ENCODE measurements around the gene KIAA0232. TPM values are rescaled to one million over a fixed set of nuclear protein-coding genes. Genes with fewer than 3 reads are reported as not detected.

Gene KIAA0232
- total and polyA plus RNA-seq, 9 donors = 8.7 to 41.4 (median 38.5) TPM

DNA sequence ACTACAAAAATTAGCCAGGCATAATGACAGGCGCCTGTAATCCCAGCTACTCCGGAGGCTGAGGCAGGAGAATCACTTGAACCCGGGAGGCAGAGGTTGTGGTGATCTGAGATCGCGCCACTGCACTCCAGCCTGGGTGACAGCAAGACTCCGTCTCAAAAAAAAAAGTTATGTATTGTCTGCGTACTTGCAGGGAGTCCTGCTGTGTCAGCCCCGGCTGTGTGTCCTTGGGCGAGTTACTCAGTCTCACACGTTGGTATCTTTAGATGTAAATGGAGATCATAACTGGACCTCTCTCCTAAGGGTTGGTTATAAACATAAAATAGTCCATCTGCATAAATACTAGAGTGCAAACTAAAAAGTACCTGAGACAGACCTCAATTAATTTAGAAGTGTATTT is 104.4 kb downstream of the KIAA0232 start:
- intact Hi-C loops (cut with DNase I) = no loop called here
- TF ChIP-seq, protein P1, sequence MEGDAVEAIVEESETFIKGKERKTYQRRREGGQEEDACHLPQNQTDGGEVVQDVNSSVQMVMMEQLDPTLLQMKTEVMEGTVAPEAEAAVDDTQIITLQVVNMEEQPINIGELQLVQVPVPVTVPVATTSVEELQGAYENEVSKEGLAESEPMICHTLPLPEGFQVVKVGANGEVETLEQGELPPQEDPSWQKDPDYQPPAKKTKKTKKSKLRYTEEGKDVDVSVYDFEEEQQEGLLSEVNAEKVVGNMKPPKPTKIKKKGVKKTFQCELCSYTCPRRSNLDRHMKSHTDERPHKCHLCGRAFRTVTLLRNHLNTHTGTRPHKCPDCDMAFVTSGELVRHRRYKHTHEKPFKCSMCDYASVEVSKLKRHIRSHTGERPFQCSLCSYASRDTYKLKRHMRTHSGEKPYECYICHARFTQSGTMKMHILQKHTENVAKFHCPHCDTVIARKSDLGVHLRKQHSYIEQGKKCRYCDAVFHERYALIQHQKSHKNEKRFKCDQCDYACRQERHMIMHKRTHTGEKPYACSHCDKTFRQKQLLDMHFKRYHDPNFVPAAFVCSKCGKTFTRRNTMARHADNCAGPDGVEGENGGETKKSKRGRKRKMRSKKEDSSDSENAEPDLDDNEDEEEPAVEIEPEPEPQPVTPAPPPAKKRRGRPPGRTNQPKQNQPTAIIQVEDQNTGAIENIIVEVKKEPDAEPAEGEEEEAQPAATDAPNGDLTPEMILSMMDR (IDR thresholded peaks at IDR 0.05) = no peak
- no peak for TF ChIP-seq EP300 (IDR thresholded peaks at IDR 0.05)
- no peak overlapping the region for H3K4me3 ChIP-seq
- H3K9me3 ChIP-seq = no peaks in the 10 kb centered on the region
- 56 to 71% (median 65%) methylated on average over 10 of the region's 10 CpGs for WGBS, 3 donors
- peak in 1 of 5 donors; percentile 6 for DNase-seq
- H3K27me3 ChIP-seq = no peaks in the 10 kb centered on the region
- H3K36me3 ChIP-seq = no peaks in the 10 kb centered on the region
- H3K4me1 ChIP-seq (ENCODE audit: insufficient read depth) = no peaks in the 10 kb centered on the region
- H3K27ac ChIP-seq = no peak overlapping the region

DNA sequence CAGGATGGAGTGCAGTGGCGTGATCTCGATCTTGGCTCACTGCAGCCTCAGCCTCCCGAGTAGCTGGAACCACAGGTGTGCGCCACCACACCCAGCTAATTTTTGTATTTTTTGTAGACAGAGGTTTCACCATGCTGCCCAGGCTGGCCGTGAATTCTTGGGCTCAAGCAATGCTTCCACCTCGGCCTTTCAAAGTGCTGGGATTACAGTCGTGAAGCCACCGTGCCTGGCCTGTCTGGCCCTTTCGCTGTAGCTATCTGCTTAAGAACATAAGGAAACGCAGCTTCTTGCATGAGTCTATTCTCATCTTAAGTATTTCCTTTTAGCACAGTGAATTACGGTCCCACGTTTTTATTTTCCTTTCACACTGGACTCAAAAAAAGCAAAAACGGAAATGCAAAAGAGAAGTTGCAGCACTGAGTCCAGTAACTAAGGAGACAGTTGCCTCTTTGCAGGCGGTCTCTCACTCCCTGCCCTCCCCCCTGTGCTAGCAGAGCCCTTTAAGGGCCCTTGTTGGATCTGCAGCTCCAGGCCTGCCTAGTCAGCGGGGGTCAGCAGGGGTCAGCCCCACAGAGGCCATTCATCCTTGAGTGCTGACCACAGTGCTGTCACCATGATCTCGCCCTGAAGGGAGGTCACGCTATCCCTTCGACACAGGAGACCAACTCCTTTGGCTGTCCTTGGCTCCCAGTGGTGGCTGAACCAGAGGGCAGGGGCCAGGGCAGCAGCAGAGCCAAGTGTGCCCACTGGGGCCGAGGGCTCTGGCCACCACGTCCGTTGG is 105.3 kb downstream of the KIAA0232 start:
- Histone ChIP-seq H3K4me1 (ENCODE audit: insufficient read depth) (no peaks in the 10 kb centered on the region), H3K4me3 (no peak overlapping the region), H3K36me3 (no peaks in the 10 kb centered on the region), H3K27me3 (no peaks in the 10 kb centered on the region), H3K9me3 (no peaks in the 10 kb centered on the region), H3K27ac (no peak overlapping the region)
- WGBS, 3 donors = 60 to 71% (median 61%) methylated on average over 21 of the region's 21 CpGs
- peak in 1 of 5 donors; percentile 17 for DNase-seq
- no peak for TF ChIP-seq POLR2A (IDR thresholded peaks at IDR 0.05)
- no peak for TF ChIP-seq EP300 (IDR thresholded peaks at IDR 0.05)
- TF ChIP-seq, protein P1 (IDR thresholded peaks at IDR 0.05) = no peak
- intact Hi-C loops (cut with DNase I) = loop anchor here in 1 of 4 donors (2.0 kb wide), 1 partner anchor 63 kb away; no protein-coding TSS in a partner anchor

DNA sequence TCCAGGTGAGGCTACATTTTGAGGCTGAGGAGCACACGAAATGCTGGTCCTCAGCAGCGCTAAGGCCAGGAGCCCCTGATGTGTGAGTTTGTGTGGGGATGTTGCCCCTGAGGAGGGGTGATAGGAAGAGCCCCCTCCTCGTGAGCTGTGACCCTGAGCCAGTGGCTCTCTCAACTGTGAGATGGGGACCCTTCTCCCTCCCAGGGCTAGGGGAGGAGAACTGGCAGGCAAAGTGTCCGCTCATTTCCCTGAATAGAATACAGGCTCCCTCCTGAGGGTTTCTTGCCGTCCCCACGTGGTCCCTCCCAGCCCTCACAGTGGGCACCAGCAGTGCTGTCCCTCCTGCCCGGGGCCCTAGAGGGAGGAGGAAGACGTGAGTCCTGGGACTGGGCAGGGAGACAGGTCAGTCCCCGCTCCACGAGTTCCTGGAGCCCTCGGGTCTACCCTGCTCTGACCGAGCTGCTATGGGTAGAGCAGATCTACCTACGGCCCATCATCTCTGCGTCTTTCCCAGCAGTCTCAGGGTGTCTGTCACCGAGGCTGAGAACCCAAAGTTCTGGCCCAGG is 106.1 kb downstream of the KIAA0232 start:
- WGBS, 3 donors = 74 to 82% (median 78%) methylated on average over 15 of the region's 15 CpGs
- Histone ChIP-seq H3K27ac (no peak overlapping the region), H3K36me3 (no peaks in the 10 kb centered on the region), H3K4me1 (ENCODE audit: insufficient read depth) (no peaks in the 10 kb centered on the region), H3K9me3 (no peaks in the 10 kb centered on the region), H3K27me3 (no peaks in the 10 kb centered on the region), H3K4me3 (no peak overlapping the region)
- DNase-seq = peak in 1 of 5 donors; percentile 14
- intact Hi-C loops (cut with DNase I) = loop anchor here in 1 of 4 donors (2.0 kb wide), 1 partner anchor 62 kb away; no protein-coding TSS in a partner anchor
- TF ChIP-seq EP300 (IDR thresholded peaks at IDR 0.05) (no peak), POLR2A (IDR thresholded peaks at IDR 0.05) (no peak)
- TF ChIP-seq, protein P1 (IDR thresholded peaks at IDR 0.05) = no peak

DNA sequence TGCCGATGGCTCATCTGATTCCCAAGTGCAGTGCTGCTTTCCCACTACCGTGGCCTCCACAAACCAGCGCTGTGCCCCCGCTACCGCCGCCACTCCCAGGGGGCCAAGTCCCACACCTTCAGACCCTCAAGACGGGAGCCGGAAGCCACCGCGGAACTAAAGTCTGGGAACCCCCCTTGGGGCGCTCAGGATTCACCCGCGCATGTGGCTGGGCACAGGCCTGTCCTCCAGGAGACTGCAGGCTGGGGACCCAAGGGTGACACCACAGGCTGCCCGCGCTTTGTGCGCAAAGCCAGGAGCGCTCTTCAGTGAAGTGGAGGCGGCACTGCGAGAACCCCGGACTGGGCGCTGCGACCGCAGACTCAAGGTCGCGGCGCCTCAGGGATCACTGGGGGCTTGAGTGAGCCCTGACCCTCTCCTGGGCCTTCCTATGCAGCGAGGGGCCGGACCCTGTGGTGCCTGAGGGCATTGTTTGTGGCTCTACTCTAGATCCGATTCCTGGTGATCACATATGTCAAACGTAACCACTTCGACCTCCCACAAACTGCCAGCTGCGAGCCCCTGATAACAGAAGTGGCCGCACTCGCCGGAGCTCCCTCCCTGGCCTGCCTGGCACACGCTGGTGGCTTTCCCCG is 106.7 kb downstream of the KIAA0232 start:
- Histone ChIP-seq H3K9me3 (no peaks in the 10 kb centered on the region), H3K36me3 (no peaks in the 10 kb centered on the region), H3K4me1 (ENCODE audit: insufficient read depth) (no peaks in the 10 kb centered on the region), H3K4me3 (no peak overlapping the region), H3K27me3 (no peaks in the 10 kb centered on the region), H3K27ac (no peak overlapping the region)
- WGBS, 3 donors = 87 to 91% (median 91%) methylated on average over 28 to 37 of the region's 37 CpGs
- intact Hi-C loops (cut with DNase I) = loop anchor here in 1 of 4 donors (2.0 kb wide), 1 partner anchor 62 kb away; no protein-coding TSS in a partner anchor
- no peak for TF ChIP-seq POLR2A (IDR thresholded peaks at IDR 0.05)
- TF ChIP-seq EP300 (IDR thresholded peaks at IDR 0.05) = no peak
- TF ChIP-seq, protein P1 (IDR thresholded peaks at IDR 0.05) = no peak
- DNase-seq = peak in 1 of 5 donors; percentile 13
